NOMO-1 treated with dmso at 0.1 percent for 144 hours (cell line): ENCODE results near the gene HNRNPR.
"Not testable (repeated sequence)": the region's sequence is repeated elsewhere in the genome, so short reads cannot be mapped to it uniquely, and the experiment has no call there.

ENCODE experiments used
- DNase-seq: peaks from one replicate; lab custom pipeline; 2025; ENCODE audit not compliant: unreplicated experiment; lab: John Stamatoyannopoulos, UW

The HNRNPR gene

GRCh38 chr1:23344111-23344986, at the start of gene HNRNPR:
TSS of gene HNRNPR (minus strand) at chr1:23344284. CDS start at chr1:23341008, 3,276 bp downstream.
- peak; percentile 99 for DNase-seq

- no peak for DNase-seq
These were observed 49.6 kb upstream of the HNRNPR start for GRCh38 chr1:23393706-23394105.

GRCh38 chr1:23392125-23392855, 48.2 kb upstream of the HNRNPR start:
- DNase-seq: no peak

GRCh38 chr1:23389837-23390321, 45.8 kb upstream of the HNRNPR start:
- no peak for DNase-seq

- DNase-seq: no peak
These were observed 43.4 kb upstream of the HNRNPR start for GRCh38 chr1:23387494-23387893.

GRCh38 chr1:23385119-23385621, 41.1 kb upstream of the HNRNPR start:
- no peak for DNase-seq

GRCh38 chr1:23384312-23385058, 40.4 kb upstream of the HNRNPR start:
- DNase-seq: no peak

- DNase-seq: no peak
These were observed 39.7 kb upstream of the HNRNPR start for GRCh38 chr1:23383577-23384311.

- DNase-seq: no peak
These were observed 37.3 kb upstream of the HNRNPR start for GRCh38 chr1:23381233-23381885.

- DNase-seq: no peak
These were observed 36.6 kb upstream of the HNRNPR start for GRCh38 chr1:23380719-23381118.

GRCh38 chr1:23380236-23380635, 36.2 kb upstream of the HNRNPR start:
- not testable (repeated sequence) for DNase-seq

GRCh38 chr1:23376890-23377811, 33.1 kb upstream of the HNRNPR start:
- no peak for DNase-seq

GRCh38 chr1:23374079-23374735, 30.1 kb upstream of the HNRNPR start:
- not testable (repeated sequence) for DNase-seq

- no peak for DNase-seq
These were observed 28.1 kb upstream of the HNRNPR start for GRCh38 chr1:23371987-23372880.

GRCh38 chr1:23370709-23371584, 26.9 kb upstream of the HNRNPR start:
- DNase-seq: no peak

- DNase-seq: no peak
These were observed 26.2 kb upstream of the HNRNPR start for GRCh38 chr1:23370330-23370708.
